Stimulated activated naive CD4-positive, alpha-beta T cell treated with Interleukin-2 at 50 U/mL for 16 hours (primary cell): ENCODE measurements around the gene ADGRL2.

Experiments used
- DNase-seq: peaks from one replicate; lab custom pipeline; 2025; lab: John Stamatoyannopoulos, UW

The ADGRL2 gene

DNA sequence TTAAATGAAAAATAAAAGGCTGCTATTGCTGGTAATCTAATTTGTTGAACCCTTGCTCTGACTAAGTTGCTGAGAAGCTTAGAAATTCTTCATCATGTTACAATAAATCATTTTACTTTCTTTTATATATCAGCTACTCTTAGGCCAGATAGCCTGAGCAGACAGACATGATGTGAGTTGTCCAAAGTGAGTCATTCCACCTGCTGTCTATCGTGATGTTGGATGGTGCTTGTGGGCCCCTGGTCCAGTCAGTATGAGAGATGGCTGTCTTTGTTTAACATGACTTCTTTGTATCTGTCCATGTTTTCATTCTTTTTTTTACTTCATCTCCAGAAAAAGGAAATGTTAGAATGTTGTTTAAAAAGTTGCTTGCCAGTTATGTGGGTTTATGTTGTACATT, 188.8 kb downstream of the ADGRL2 start:
- no peak for DNase-seq

DNA sequence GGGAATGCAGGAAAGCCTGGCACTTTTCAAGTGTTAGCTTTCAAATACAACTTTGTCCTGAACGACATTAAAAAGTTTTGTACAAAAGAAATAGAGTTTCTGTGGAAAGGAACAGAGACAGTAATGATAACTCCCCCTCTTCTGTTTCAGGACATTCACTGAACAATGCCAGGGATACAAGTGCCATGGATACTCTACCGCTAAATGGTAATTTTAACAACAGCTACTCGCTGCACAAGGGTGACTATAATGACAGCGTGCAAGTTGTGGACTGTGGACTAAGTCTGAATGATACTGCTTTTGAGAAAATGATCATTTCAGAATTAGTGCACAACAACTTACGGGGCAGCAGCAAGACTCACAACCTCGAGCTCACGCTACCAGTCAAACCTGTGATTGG, 189.5 kb downstream of the ADGRL2 start:
- no peak for DNase-seq

DNA sequence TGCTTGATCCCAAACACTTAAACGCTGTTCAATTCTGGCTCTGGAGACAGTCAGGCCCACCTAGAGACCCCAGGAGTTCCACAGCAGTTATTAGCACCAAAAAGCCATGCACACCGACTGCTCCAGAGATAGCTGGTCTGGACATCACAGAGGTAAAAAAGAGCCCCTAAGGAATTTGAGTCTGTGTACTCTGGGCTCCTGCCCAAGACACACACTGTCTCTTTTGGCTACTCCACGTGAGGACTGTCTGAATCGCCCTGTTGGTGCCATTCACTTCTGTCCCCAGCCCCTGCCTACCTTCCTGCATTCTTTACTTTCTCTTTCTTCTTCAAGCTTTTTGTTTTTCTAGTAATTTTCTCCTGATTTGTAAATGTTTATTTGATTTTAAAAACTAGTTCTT, 197.4 kb downstream of the ADGRL2 start:
- no peak for DNase-seq

DNA sequence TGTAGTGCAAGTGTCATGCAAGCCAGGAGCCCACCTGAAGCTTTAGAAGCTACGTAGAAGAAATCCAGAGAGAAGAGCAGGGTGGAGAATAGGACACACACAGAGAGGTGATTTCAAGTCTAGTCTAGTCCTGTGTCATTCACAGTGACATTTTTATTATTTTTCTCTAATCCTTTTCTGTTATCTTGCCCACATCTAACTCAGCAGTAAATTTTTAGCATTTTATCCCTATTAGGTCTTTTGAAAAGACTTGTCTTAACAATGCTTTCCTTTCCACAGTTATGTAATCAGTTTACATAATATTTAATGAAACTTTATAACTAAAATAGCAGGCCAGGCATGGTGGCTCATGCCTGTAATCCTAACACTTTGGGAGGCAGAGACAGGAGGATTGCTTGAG, 198.6 kb downstream of the ADGRL2 start:
- DNase-seq: no peak

- DNase-seq: no peak
Observed at GRCh38 chr1:82000221-82000620, 199.5 kb downstream of the ADGRL2 start.

- DNase-seq: no peak
Observed at GRCh38 chr1:82001345-82001744, 200.6 kb downstream of the ADGRL2 start.

GRCh38 chr1:82007804-82008203, 207.1 kb downstream of the ADGRL2 start:
- DNase-seq: no peak

- no peak for DNase-seq
Observed at GRCh38 chr1:82013702-82014101, 213.0 kb downstream of the ADGRL2 start.

GRCh38 chr1:82015444-82015843, 214.7 kb downstream of the ADGRL2 start:
- DNase-seq: no peak

GRCh38 chr1:82018319-82018718, 217.6 kb downstream of the ADGRL2 start:
- no peak for DNase-seq

- no peak for DNase-seq
Observed at GRCh38 chr1:82019508-82019907, 218.8 kb downstream of the ADGRL2 start.

- DNase-seq: no peak
Observed at GRCh38 chr1:82030830-82031229, 230.1 kb downstream of the ADGRL2 start.

- no peak for DNase-seq
Observed at GRCh38 chr1:82032068-82032467, 231.3 kb downstream of the ADGRL2 start.

DNA sequence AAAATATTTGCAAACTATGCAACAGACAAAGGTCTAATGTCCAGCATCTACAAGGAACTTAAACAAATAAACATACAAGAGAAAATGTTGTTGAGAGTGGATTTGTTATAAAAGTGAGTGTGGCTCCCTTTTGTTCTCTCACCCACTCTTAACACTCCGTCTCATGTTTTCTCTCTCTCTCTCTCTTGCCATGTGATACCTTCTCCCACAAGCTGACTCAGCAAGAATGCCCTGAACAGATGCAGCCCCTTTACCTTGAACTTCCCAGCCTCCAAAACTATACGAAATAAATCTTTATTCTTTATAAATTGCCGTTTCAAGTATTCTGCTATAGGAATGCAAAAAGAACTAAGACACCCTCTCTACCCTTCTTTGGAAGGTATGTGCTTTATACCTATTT, 234.1 kb downstream of the ADGRL2 start:
- no peak for DNase-seq
